GM19372 (cell line): ENCODE results near the gene POTEB3.
"Not testable (repeated sequence)": the region's sequence is repeated elsewhere in the genome, so short reads cannot be mapped to it uniquely, and the experiment has no call there.

Experiments used
- ATAC-seq: cut with Tn5 transposase; IDR thresholded peaks from one replicate; pipeline ENCODE4 v1.9.1; 2021; ENCODE audit warnings: mild to moderate bottlenecking, low read depth, moderate library complexity; ENCODE audit not compliant: unreplicated experiment

The POTEB3 gene

GRCh38 chr15:21440399-21440798, at the start of gene POTEB3:
POTEB3 (minus strand) TSS chr15:21440499; CDS start chr15:21440011, 488 bp downstream.
- not testable (repeated sequence) for ATAC-seq

- not testable (repeated sequence) for ATAC-seq
Observed at GRCh38 chr15:21453683-21454082, 13.4 kb upstream of the POTEB3 start.

DNA sequence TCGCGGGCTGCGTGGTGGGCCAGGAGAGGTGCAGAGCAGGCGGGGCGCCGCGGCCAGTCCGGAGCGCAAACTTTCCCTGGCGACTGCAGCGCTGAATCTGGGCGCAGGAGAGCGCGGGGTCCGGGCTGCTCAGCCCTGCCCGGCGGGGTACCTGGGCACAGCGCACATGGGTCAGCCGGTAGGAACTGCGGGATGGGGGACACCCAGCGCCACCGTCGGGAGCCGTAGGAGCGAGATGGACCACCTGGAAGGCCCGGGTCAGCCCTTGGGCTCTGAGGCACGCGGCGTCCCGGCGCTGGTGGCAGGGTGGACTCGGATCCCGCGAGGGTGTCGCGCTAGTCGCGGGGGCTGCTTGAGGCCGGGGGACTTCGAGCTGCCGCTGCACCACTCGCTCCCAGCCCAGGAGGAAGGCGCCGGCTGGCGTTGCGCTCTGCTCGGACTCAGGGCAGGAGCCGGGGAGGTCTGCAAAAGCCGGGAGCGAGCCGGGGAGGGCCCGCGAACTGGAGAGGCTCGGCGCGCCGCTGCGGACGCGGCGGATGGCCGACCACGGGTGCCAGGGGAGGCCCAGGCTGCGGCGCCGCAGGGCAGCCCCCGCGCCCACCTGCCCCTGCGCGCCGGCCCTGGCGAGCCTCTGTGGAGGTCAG, 11.7 kb upstream of the POTEB3 start:
- ATAC-seq: not testable (repeated sequence)

- not testable (repeated sequence) for ATAC-seq
Observed at GRCh38 chr15:21451487-21451886, 11.2 kb upstream of the POTEB3 start.

- not testable (repeated sequence) for ATAC-seq
Observed at GRCh38 chr15:21407366-21407765, 32.9 kb downstream of the POTEB3 start.

DNA sequence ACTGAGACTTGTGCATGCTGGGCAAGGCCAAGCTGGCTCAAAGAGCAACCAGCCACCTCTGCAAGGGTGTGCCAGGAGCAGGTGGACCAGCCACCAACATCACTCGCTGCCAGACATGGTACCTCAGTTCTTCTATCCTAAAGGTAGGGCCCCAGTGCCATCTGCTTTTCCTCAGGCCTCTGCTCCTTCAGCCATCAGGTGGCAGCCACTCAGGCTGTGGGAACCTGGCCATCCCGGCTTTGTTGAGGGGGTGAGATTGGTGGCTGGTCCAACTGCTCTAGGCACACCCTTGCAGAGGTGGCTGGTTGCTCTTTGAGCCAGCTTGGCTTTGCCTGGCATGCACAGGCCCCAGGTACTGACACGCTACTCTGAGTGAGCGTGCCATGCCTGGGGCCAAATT, 38.8 kb downstream of the POTEB3 start:
- ATAC-seq: not testable (repeated sequence)

DNA sequence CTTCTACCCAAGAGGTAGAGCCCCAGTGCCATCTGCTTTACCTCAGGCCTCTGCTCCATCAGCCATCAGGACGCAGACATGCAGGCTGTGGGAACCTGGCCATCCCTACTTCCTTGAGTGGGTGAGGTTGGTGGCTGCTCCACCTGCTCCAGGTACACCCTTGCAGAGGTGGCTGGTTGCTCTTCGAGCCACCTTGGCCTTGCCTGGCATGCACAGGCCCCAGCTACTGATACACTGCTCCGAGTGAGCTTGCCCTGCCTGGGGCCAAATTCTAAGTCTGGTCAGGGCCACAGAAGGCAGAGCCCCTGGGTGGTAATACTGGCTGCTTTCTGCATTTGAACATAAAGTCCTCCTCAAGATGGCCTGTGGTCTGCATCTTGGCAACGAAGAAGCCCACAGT, 41.2 kb downstream of the POTEB3 start:
- ATAC-seq: not testable (repeated sequence)

DNA sequence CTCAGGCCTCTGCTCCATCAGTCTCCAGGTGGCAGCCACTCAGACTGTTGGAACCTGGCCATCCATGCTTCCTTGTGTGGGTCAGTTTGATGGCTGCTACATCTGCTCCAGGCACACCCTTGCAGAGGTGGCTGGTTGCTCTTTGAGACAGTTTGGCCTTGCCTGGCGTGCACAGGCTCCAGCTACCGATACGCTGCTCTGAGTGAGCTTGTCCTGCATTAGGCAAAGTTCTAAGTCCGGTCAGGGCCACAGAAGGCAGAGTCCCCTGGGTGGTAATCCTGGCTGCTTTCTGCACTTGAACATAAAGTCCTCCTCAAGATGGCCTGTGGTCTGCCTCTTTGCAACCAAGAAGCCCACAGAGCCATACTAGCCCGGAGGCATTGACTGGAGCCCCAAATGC, 41.8 kb downstream of the POTEB3 start:
- not testable (repeated sequence) for ATAC-seq

DNA sequence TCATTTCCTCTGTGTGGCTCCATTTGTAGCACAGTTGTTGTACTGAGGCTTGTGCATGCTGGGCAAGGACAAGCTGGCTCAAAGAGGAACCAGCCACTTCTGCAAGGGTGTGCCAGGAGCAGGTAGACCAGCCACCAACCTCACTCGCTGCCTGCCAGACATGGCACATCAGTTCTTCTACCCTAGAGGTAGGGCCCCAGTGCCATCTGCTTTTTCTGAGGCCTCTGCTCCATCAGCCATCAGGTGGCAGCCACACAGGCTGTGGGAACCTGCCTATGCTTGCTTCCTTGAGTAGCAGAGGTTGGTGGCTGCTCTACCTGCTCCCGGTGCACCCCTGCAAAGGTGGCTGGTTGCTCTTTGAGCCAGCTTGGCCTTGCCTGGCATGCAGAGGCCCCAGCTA, 42.6 kb downstream of the POTEB3 start:
- ATAC-seq: not testable (repeated sequence)

GRCh38 chr15:21397186-21397585, 43.1 kb downstream of the POTEB3 start:
- ATAC-seq: not testable (repeated sequence)

GRCh38 chr15:21385961-21386360, 54.3 kb downstream of the POTEB3 start:
- ATAC-seq: not testable (repeated sequence)

DNA sequence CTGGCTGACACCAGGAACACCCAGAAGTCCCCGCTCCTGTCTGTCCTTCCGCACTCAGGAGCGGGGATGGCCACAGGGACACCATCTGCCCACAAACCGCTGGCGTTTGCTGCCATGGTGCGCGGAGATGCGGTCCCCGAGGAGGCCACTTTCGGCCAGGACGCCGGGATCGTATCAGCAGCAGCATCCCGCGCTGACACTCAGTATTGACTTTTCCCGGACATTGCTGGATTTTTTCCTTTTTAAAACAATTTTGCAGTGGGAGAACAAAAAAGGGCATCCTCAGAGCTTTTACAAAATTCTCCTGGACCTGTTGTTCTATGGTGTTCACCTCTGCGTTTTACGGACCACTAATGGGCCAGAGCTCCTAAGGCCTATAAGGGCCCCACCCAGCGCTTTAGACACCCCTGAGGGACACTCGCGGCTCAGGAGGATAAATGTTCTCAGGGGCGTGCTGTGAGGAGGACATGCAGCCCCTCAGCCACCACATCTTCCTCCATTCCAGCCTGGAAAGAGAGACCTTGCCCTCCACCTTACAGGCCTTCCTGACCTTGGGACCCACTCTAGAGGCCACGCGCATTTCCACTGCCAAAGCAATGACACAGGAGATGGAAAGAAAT, 56.3 kb downstream of the POTEB3 start:
- not testable (repeated sequence) for ATAC-seq

GRCh38 chr15:21373682-21374081, 66.6 kb downstream of the POTEB3 start:
- not testable (repeated sequence) for ATAC-seq

DNA sequence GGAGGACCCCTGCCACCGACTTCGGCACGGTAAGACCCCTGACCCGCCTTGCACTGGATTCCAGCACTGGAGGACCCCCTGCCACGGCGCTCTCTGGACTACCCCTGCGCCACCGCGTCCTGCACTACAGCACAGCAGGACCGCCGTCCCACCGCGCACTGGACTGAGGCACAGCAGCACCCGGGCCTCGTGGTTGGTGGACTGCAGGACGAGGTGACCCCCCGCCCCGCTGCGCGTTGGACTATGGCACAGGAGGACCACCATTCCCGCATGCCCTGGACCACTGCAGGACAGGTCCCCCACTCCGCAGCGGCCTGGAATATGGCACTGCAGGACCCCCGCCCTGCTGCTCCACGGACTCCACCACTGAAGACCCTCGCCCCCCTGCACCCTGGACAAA, 71.1 kb downstream of the POTEB3 start:
- ATAC-seq: not testable (repeated sequence)

- ATAC-seq: not testable (repeated sequence)
Observed at GRCh38 chr15:21368625-21369024, 71.7 kb downstream of the POTEB3 start.
